H1 (cell line): ENCODE data around the gene ARID1B. TPM values are rescaled to one million over a fixed set of nuclear protein-coding genes. Genes with fewer than 3 reads are reported as not detected.

Experiments
- CTCF ChIA-PET: fragments of 300-600 bp; sonication (Branson Sonifier 250); formaldehyde crosslinking; loops from one replicate; lab custom pipeline; 2021; ENCODE audit not compliant: partially characterized antibody; lab: Charles Lee
- POLR2A ChIA-PET: fragments of 300-600 bp; sonication (Branson Sonifier 250); formaldehyde crosslinking; loops from one replicate; lab custom pipeline; 2021; ENCODE audit warnings: inconsistent platforms; ENCODE audit not compliant: partially characterized antibody; lab: Charles Lee
- DNase-seq, 2 experiments: peaks; one replicate each; pipeline versions ENCODE4 v3.0.0 to v3.0.0-alpha.2; 2010 to 2022; ENCODE audit warnings: low spot score in 2 of 2, low read depth in 1 of 2, mixed read lengths in 1 of 2
- FAIRE-seq: peaks from 2 replicates; lab custom pipeline; 2011; peaks lifted over from hg19 to GRCh38; lab: Jason Lieb, UNC
- H2AFZ ChIP-seq: 2 replicates; pipeline ENCODE4 v1.8.1; 2012; ENCODE audit warnings: low read length, inconsistent platforms
- H2AK5ac ChIP-seq: 2 replicates; pipeline ENCODE4 v1.6.1; 2013; ENCODE audit warnings: low read depth, low read length
- H2BK120ac ChIP-seq: replicated peaks from 2 replicates; pipeline ENCODE3; 2013; ENCODE audit warnings: low read depth, low read length, inconsistent platforms
- H2BK12ac ChIP-seq: 2 replicates; pipeline ENCODE4 v1.6.1; 2013; ENCODE audit warnings: low read depth, low read length
- H2BK15ac ChIP-seq: 2 replicates; pipeline ENCODE4 v1.6.1; 2013; ENCODE audit warnings: low read length
- H2BK20ac ChIP-seq: 2 replicates; pipeline ENCODE4 v1.6.1; 2013; ENCODE audit warnings: low read length
- H2BK5ac ChIP-seq: 2 replicates; pipeline ENCODE4 v1.6.1; 2013; ENCODE audit warnings: low read depth, low read length
- H3K14ac ChIP-seq: 2 replicates; pipeline ENCODE4 v1.6.1; 2013; ENCODE audit warnings: inconsistent platforms; ENCODE audit not compliant: insufficient read length
- H3K18ac ChIP-seq: 2 replicates; pipeline ENCODE4 v1.6.1; 2013; ENCODE audit warnings: low read length; ENCODE audit errors: extremely low read depth
- H3K23ac ChIP-seq: 2 replicates; pipeline ENCODE4 v1.6.1; 2013; ENCODE audit warnings: inconsistent platforms; ENCODE audit not compliant: insufficient read length
- H3K23me2 ChIP-seq: 2 replicates; pipeline ENCODE4 v1.6.1; 2013; ENCODE audit warnings: low read depth, low read length
- H3K27ac ChIP-seq: 2 replicates; pipeline ENCODE4 v1.6.1; 2011; ENCODE audit warnings: low read depth, low read length, inconsistent platforms
- H3K27me3 ChIP-seq, 4 experiments: replicated peaks in 1 of 4; 1 replicate in 1 of 4; 2 replicates in 3 of 4; pipeline versions ENCODE4 v1.6.1 to v1.8.1; 2011 to 2013; ENCODE audit warnings: low read length in 3 of 4, mild to moderate bottlenecking in 3 of 4, inconsistent platforms in 2 of 4, mixed read lengths in 2 of 4, moderate library complexity in 1 of 4; ENCODE audit not compliant: control insufficient read depth in 3 of 4, insufficient read depth in 3 of 4; ENCODE audit errors: extremely low read depth in 1 of 4
- H3K36me3 ChIP-seq, 4 experiments: 2 replicates each; pipeline versions ENCODE4 v1.6.1 to v1.8.1; 2011 to 2013; ENCODE audit warnings: mild to moderate bottlenecking in 4 of 4, low read length in 3 of 4, moderate library complexity in 2 of 4, control low read depth in 1 of 4, inconsistent platforms in 1 of 4; ENCODE audit not compliant: insufficient read depth in 4 of 4, control insufficient read depth in 2 of 4
- H3K4ac ChIP-seq: replicated peaks from 2 replicates; pipeline ENCODE3; 2013; ENCODE audit warnings: low read length, low read depth, mixed read lengths, inconsistent platforms; ENCODE audit not compliant: insufficient read length
- H3K4me1 ChIP-seq, 4 experiments: replicated peaks in 1 of 4; 1 replicate in 1 of 4; 2 replicates in 3 of 4; pipeline versions ENCODE4 v1.6.1 to v1.8.1; 2011 to 2013; ENCODE audit warnings: low read length in 3 of 4, inconsistent platforms in 2 of 4, mixed read lengths in 1 of 4; ENCODE audit not compliant: insufficient read depth in 4 of 4, control insufficient read depth in 3 of 4
- H3K4me2 ChIP-seq, 2 experiments: 2 replicates each; pipeline versions ENCODE4 v1.6.1 to v1.8.1; 2011 to 2013; ENCODE audit warnings: low read depth in 2 of 2, low read length in 2 of 2, control low read depth in 1 of 2, inconsistent platforms in 1 of 2, mild to moderate bottlenecking in 1 of 2; ENCODE audit not compliant: insufficient read depth in 1 of 2
- H3K4me3 ChIP-seq, 4 experiments: fragments of 200-600, 300-600 bp in 1 of 4; sonication (generic), shearing (Covaris generic), sonication (Bioruptor Twin) in 1 of 4; 2 replicates each; pipeline versions ENCODE4 v1.5.1 to v1.8.1; 2011 to 2016; ENCODE audit warnings: low read length in 4 of 4, low read depth in 3 of 4, control low read depth in 2 of 4, inconsistent platforms in 2 of 4, mild to moderate bottlenecking in 2 of 4, mixed read lengths in 1 of 4, moderate library complexity in 1 of 4; ENCODE audit not compliant: insufficient read depth in 2 of 4; ENCODE audit errors: extremely low read depth in 1 of 4
- H3K56ac ChIP-seq: replicated peaks from 2 replicates; pipeline ENCODE3; 2013; ENCODE audit warnings: low read depth, mild to moderate bottlenecking, mixed read lengths, low read length, inconsistent platforms; ENCODE audit not compliant: insufficient read length
- H3K79me1 ChIP-seq: 2 replicates; pipeline ENCODE4 v1.6.1; 2013; ENCODE audit warnings: low read depth, low read length, control low read depth
- H3K79me2 ChIP-seq, 2 experiments: 2 replicates each; pipeline versions ENCODE4 v1.6.1 to v1.8.1; 2012 to 2013; ENCODE audit warnings: low read length in 2 of 2, mild to moderate bottlenecking in 2 of 2, inconsistent platforms in 1 of 2; ENCODE audit not compliant: insufficient read depth in 2 of 2, control insufficient read depth in 1 of 2
- H3K9ac ChIP-seq, 4 experiments: replicated peaks in 1 of 4; 1 replicate in 1 of 4; 2 replicates in 3 of 4; pipeline versions ENCODE4 v1.6.1 to v1.8.1; 2011 to 2013; ENCODE audit warnings: low read depth in 3 of 4, low read length in 3 of 4, control low read depth in 2 of 4, mild to moderate bottlenecking in 2 of 4, moderate library complexity in 2 of 4, inconsistent platforms in 1 of 4; ENCODE audit errors: extremely low read depth in 1 of 4
- H3K9me3 ChIP-seq, 2 experiments: 2 replicates each; pipeline versions ENCODE4 v1.6.1 to v1.8.1; 2012 to 2013; ENCODE audit warnings: mild to moderate bottlenecking in 2 of 2, moderate library complexity in 2 of 2, control low read depth in 1 of 2, inconsistent platforms in 1 of 2, low read depth in 1 of 2, low read length in 1 of 2, mixed read lengths in 1 of 2; ENCODE audit not compliant: insufficient read depth in 2 of 2
- H4K20me1 ChIP-seq, 2 experiments: replicated peaks in 1 of 2; 2 replicates each; pipeline versions ENCODE3 to v1.8.1; 2011 to 2013; ENCODE audit warnings: inconsistent platforms in 2 of 2, low read length in 2 of 2, mild to moderate bottlenecking in 1 of 2; ENCODE audit not compliant: insufficient read depth in 2 of 2, control insufficient read depth in 1 of 2
- H4K5ac ChIP-seq: 2 replicates; pipeline ENCODE4 v1.6.1; 2013; ENCODE audit warnings: low read length, low read depth, mixed read lengths, inconsistent platforms; ENCODE audit not compliant: insufficient read length
- H4K8ac ChIP-seq: 2 replicates; pipeline ENCODE4 v1.8.0; 2013; ENCODE audit warnings: mild to moderate bottlenecking, moderate library complexity, low read length, inconsistent platforms; ENCODE audit not compliant: insufficient read depth; ENCODE audit errors: extremely low read depth
- H4K91ac ChIP-seq: replicated peaks from 2 replicates; pipeline ENCODE3; 2013; ENCODE audit warnings: low read length, mixed read lengths, inconsistent platforms; ENCODE audit not compliant: insufficient read length
- ASH2L ChIP-seq: fragments of 200-600, 300-600 bp; sonication (generic); IDR thresholded peaks from one replicate; pipeline ENCODE4 v1.7.1; 2017; ENCODE audit warnings: low read length
- CBX8 ChIP-seq: fragments of 300-800, 300-1000 bp; sonication (generic); IDR thresholded peaks from 2 replicates; pipeline ENCODE4 v1.7.1; 2016; ENCODE audit warnings: low read depth, low read length, borderline replicate concordance
- CHD1 ChIP-seq: IDR thresholded peaks from 2 replicates; pipeline ENCODE4 v1.6.1; 2012; ENCODE audit warnings: low read depth, low read length, improper control_type of control experiment
- HDAC2 ChIP-seq, 2 experiments: fragments of 300-600 bp in 1 of 2; sonication (generic) in 1 of 2; IDR thresholded peaks; 2 replicates each; pipeline ENCODE4 v1.6.1; 2011 to 2012; ENCODE audit warnings: low read depth in 2 of 2, low read length in 2 of 2, mild to moderate bottlenecking in 2 of 2, moderate library complexity in 2 of 2, borderline replicate concordance in 1 of 2, inconsistent platforms in 1 of 2
- KDM4A ChIP-seq: IDR thresholded peaks from one replicate; pipeline ENCODE4 v1.7.1; 2012; ENCODE audit warnings: low read depth, mild to moderate bottlenecking, moderate library complexity, low read length, inconsistent platforms; ENCODE audit not compliant: severe bottlenecking
- WGBS, 2 experiments: shearing (Covaris generic) in 1 of 2; methylation state at CpG; one replicate each; pipeline versions ENCODE4 v1.1.6 to v1.1.7; 2013 to 2015; ENCODE audit warnings: low lambda C conversion rate in 2 of 2, mixed read lengths in 2 of 2, inconsistent platforms in 1 of 2, low coverage in 1 of 2, missing lambda C conversion rate in 1 of 2; ENCODE audit not compliant: insufficient replicate concordance in 2 of 2, insufficient coverage in 1 of 2, insufficient read length in 1 of 2; ENCODE audit errors: extremely low coverage in 1 of 2, missing lambda C conversion rate in 1 of 2; 5-methylcytosine and 5-hydroxymethylcytosine counted together
- polyA plus RNA-seq, 7 experiments: library from polyadenylated mRNA; depleted of rRNA in 3 of 7; stranded (reverse) in 5 of 7; unstranded in 2 of 7; fragments of >200 nt in 5 of 7; fragments of 200-250 nt in 2 of 7; gene quantifications; 1 replicate in 5 of 7; 2 replicates in 1 of 7; 4 replicates in 1 of 7; pipeline versions ENCODE4 v1.2.1 to v1.2.3, GENCODE V29; 2011 to 2013; ENCODE audit warnings: missing spikeins in 2 of 7, mixed read lengths in 2 of 7
- total RNA-seq: library from RNA; stranded (reverse); fragmentation: NEBNext Ultra II Directional; extraction: Animal tissue kit (Norgen Biotek cat#: 25700); gene quantifications from 2 replicates; pipeline ENCODE4 v1.2.1, GENCODE V29; 2021
- TF ChIP-seq, protein P1 (sequence below): IDR thresholded peaks from 2 replicates; pipeline ENCODE4 v1.6.1; 2011; ENCODE audit warnings: low read depth, mild to moderate bottlenecking, low read length; ENCODE audit not compliant: insufficient read depth

The ARID1B gene
- total and polyA plus RNA-seq, 2 of the 8 experiments (the other 6 are each of a cell fraction or from before 2014, with no cell fraction given), result 24.3 to 70.3 TPM

DNA sequence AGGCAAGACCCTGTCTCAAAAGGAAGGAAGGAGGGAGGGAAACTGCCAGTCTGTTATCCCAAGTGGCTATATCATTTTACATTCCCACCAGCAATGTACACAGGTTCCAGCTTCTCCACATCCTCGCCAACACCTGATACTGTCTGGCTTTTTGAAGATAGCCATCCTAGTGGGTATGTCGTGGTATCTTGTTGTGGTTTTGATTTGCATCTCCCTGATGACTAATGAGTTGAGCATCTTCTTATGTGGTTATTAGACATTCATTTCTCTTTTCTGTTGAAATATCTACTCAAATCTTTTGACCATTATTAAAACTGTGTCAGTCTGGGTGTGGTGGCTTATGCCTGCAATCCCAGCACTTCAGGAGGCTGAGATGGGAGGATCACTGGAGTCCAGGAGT, 47.9 kb upstream of the ARID1B start:
- CTCF ChIA-PET, result interaction anchor here (1.7 kb wide), 1 partner anchor 23 kb away, joined by 6 read pairs; no protein-coding TSS in a partner anchor
- no peak for FAIRE-seq
- TF ChIP-seq ASH2L, result no peak
- no peak for TF ChIP-seq KDM4A
- no peak for TF ChIP-seq HDAC2 (IDR thresholded peaks at IDR 0.05; ENCODE audit: borderline replicate concordance in 1 of 2, low read depth in 2 of 2, low read length in 2 of 2)
- no peak for TF ChIP-seq CHD1
- TF ChIP-seq, protein P1, sequence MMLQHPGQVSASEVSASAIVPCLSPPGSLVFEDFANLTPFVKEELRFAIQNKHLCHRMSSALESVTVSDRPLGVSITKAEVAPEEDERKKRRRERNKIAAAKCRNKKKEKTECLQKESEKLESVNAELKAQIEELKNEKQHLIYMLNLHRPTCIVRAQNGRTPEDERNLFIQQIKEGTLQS, result no peak
- TF ChIP-seq CBX8, result no peak

More for the DNA sequence above, 47.9 kb upstream of the ARID1B start:
- Histone ChIP-seq H3K36me3 (no peaks in the 10 kb centered on the region), H2AFZ (no peak overlapping the region), H3K79me2 (no peaks in the 10 kb centered on the region), H3K9ac (no peak overlapping the region), H3K4me1 (peaks cover 0 to 3% (median 0%) of the 10 kb centered on the region in 4 experiments; a peak in 1 of 7 replicates), H3K4me3 (no peak overlapping the region), H3K9me3 (no peaks in the 10 kb centered on the region), H3K27me3 (no peaks in the 10 kb centered on the region), H2BK20ac (peak overlapping the region; percentile 62; the same call in 1 of the 2 replicates), H2BK5ac (no peak overlapping the region), H4K20me1 (no peaks in the 10 kb centered on the region), H3K27ac (no peak overlapping the region), H3K4ac (no peak overlapping the region), H3K23me2 (no peaks in the 10 kb centered on the region), H2BK15ac (no peak overlapping the region), H4K8ac (no peak overlapping the region), H2BK12ac (no peak overlapping the region), H3K14ac (no peak overlapping the region), H2BK120ac (no peak overlapping the region), H4K91ac (no peak overlapping the region), H3K18ac (no peak overlapping the region), H2AK5ac (no peak overlapping the region), H3K56ac (no peak overlapping the region), H3K79me1 (no peaks in the 10 kb centered on the region), H4K5ac (no peak overlapping the region), H3K4me2 (no peak overlapping the region), H3K23ac (no peak overlapping the region)
- no peak for DNase-seq
- WGBS, 2 experiments, result 88% methylated on average over 2 of the region's 2 CpGs; no CpG with 5 or more reads in 1 of the 2 experiments
- POLR2A ChIA-PET, result no interaction called here
